Spleen (tissue), 11 donors: ENCODE results near the gene ST3GAL4. TPM values are rescaled to one million over a fixed set of nuclear protein-coding genes. Genes with fewer than 3 reads are reported as not detected.
"Not testable (repeated sequence)": the region's sequence is repeated elsewhere in the genome, so short reads cannot be mapped to it uniquely, and the experiment has no call there.

ENCODE experiments used
- DNase-seq: peaks from one replicate; pipeline ENCODE4 v3.0.0-alpha.2; 2020
- H3K27ac ChIP-seq, 8 donors: fragments of 200-600 bp; sonication (generic) in 7 of 8; 1 replicate in 4 of 8; 2 replicates in 4 of 8; pipeline versions ENCODE4 v1.5.0 to v1.8.0; 2016 to 2021; ENCODE audit warnings: inconsistent platforms in 4 of 8, mild to moderate bottlenecking in 4 of 8, moderate library complexity in 1 of 8
- H3K27me3 ChIP-seq, 7 donors: fragments of 200-600 bp; sonication (generic) in 6 of 7; replicated peaks in 1 of 7; 1 replicate in 4 of 7; 2 replicates in 3 of 7; pipeline versions ENCODE4 v1.5.0 to v1.8.0; 2016 to 2021; ENCODE audit warnings: inconsistent platforms in 3 of 7, mild to moderate bottlenecking in 1 of 7
- H3K36me3 ChIP-seq, 6 donors: fragments of 200-600 bp; sonication (generic) in 5 of 6; 1 replicate in 4 of 6; 2 replicates in 2 of 6; pipeline versions ENCODE4 v1.5.0 to v1.8.0; 2016 to 2021; ENCODE audit warnings: inconsistent platforms in 2 of 6
- H3K4me1 ChIP-seq, 6 donors: fragments of 200-600 bp; sonication (generic) in 5 of 6; 1 replicate in 3 of 6; 2 replicates in 3 of 6; pipeline versions ENCODE4 v1.5.0 to v1.8.0; 2016 to 2021; ENCODE audit warnings: inconsistent platforms in 3 of 6
- H3K4me3 ChIP-seq, 8 donors: fragments of 200-600 bp; sonication (generic) in 7 of 8; 1 replicate in 4 of 8; 2 replicates in 4 of 8; pipeline versions ENCODE4 v1.5.0 to v1.8.0; 2016 to 2021; ENCODE audit warnings: inconsistent platforms in 4 of 8, mild to moderate bottlenecking in 4 of 8, moderate library complexity in 2 of 8
- H3K9me3 ChIP-seq, 8 donors: fragments of 200-600 bp; sonication (generic) in 7 of 8; 1 replicate in 4 of 8; 2 replicates in 4 of 8; pipeline versions ENCODE4 v1.5.0 to v1.8.0; 2016 to 2021; ENCODE audit warnings: inconsistent platforms in 4 of 8
- CTCF ChIP-seq, 11 experiments: fragments of 200-600 bp in 7 of 11; fragments of 450-650 bp in 4 of 11; sonication (generic) in 4 of 11; IDR thresholded peaks in 8 of 11; conservative IDR thresholded peaks in 3 of 11; 1 replicate in 7 of 11; 2 replicates in 4 of 11; pipeline versions ENCODE4 v1.4.0 to v1.8.0; 2016 to 2021; ENCODE audit warnings: antibody characterized with exemption in 11 of 11, inconsistent platforms in 4 of 11, mild to moderate bottlenecking in 1 of 11
- POLR2A ChIP-seq, 3 donors: fragments of 450-650 bp; IDR thresholded peaks; one replicate each; pipeline ENCODE4 v1.5.1; 2017; ENCODE audit warnings: antibody characterized with exemption in 3 of 3, mild to moderate bottlenecking in 1 of 3
- POLR2AphosphoS5 ChIP-seq, 3 donors: sonication (generic); formaldehyde crosslinking; IDR thresholded peaks; one replicate each; pipeline ENCODE4 v1.5.1; 2017; ENCODE audit warnings: antibody characterized with exemption in 3 of 3
- WGBS, 5 donors: extraction: QIAGEN DNeasy Blood & Tissue Kit in 3 of 5; methylation state at CpG; one replicate each; pipeline versions ENCODE4 v1.1.5 to v1.1.7; 2013 to 2018; 5-methylcytosine and 5-hydroxymethylcytosine counted together
- intact Hi-C: fragments of 100-400 bp; cut with DNase I; formaldehyde crosslinking; loops from one replicate; pipeline ENCODE4 v1.15.0; 2023; ENCODE audit warnings: low total_unique reads
- polyA plus RNA-seq, 3 donors: library from polyadenylated mRNA; stranded (reverse); fragments of 200-250 nt; gene quantifications; one replicate each; pipeline ENCODE4 v1.2.1, GENCODE V29; 2013
- total RNA-seq, 7 donors: library from RNA; depleted of rRNA in 3 of 7; stranded (reverse); fragments of >200 nt in 3 of 7; fragmentation: NEBNext Ultra II Directional in 4 of 7; extraction: Animal tissue kit (Norgen Biotek cat#: 25700) in 4 of 7; gene quantifications; one replicate each; pipeline versions ENCODE4 v1.1.0 to v1.2.1, GENCODE V29; 2016 to 2021
- donor health status: healthy with polysubstance abuse.
- donor health status: DM: no; HTN: no; CAD: no; lungs with moderate emphysema.
- donor health status: DM: no; HTN: no; CAD: no.
- donor health status: Bipolar disorder and iron deficiency.
- donor health status: healthy.
- donor health status: DM: no; HTN: no; CAD: no.
- donor health status: DM: yes; HTN: yes; CAD: no.

Gene ST3GAL4
- total and polyA plus RNA-seq, 10 donors, result 12.8 to 102 (median 47.4) TPM

GRCh38 chr11:126375726-126376125 lies 20.2 kb downstream of the ST3GAL4 start:
- WGBS, 5 donors, result 58 to 87% (median 75%) methylated on average over 7 of the region's 7 CpGs
- intact Hi-C loops, result no loop called here

GRCh38 chr11:126378763-126379162 lies 23.3 kb downstream of the ST3GAL4 start:
- Histone ChIP-seq H3K27ac (no peak overlapping the region), H3K9me3 (no peaks in the 10 kb centered on the region), H3K4me1 (peaks cover 0 to 36% (median 8%) of the 10 kb centered on the region in 6 donors), H3K27me3 (no peaks in the 10 kb centered on the region), H3K36me3 (no peaks in the 10 kb centered on the region), H3K4me3 (no peak overlapping the region)
- TF ChIP-seq POLR2A (IDR thresholded peaks at IDR 0.05) (no peak), CTCF (IDR thresholded peaks at IDR 0.05 in 8 of 11, conservative IDR thresholded peaks at IDR 0.05 in 3 of 11) (no peak), POLR2AphosphoS5 (IDR thresholded peaks at IDR 0.05) (no peak)
- DNase-seq, result no peak
- WGBS, 5 donors, result 75 to 85% (median 82%) methylated on average over 4 of the region's 4 CpGs
- intact Hi-C loops, result no loop called here

More at GRCh38 chr11:126375726-126376125, 20.2 kb downstream of the ST3GAL4 start:
- H3K9me3 ChIP-seq, result no peaks in the 10 kb centered on the region
- DNase-seq, result no peak
- no peaks in the 10 kb centered on the region for H3K36me3 ChIP-seq
- H3K4me1 ChIP-seq, result peaks cover 0 to 29% (median 9%) of the 10 kb centered on the region in 6 donors
- no peak overlapping the region for H3K4me3 ChIP-seq
- no peak for TF ChIP-seq POLR2A (IDR thresholded peaks at IDR 0.05)
- no peak for TF ChIP-seq CTCF (IDR thresholded peaks at IDR 0.05 in 8 of 11, conservative IDR thresholded peaks at IDR 0.05 in 3 of 11)
- TF ChIP-seq POLR2AphosphoS5 (IDR thresholded peaks at IDR 0.05), result no peak
- no peaks in the 10 kb centered on the region for H3K27me3 ChIP-seq
- no peak overlapping the region for H3K27ac ChIP-seq

GRCh38 chr11:126380909-126381308 lies 25.4 kb downstream of the ST3GAL4 start:
- H3K9me3 ChIP-seq, result no peaks in the 10 kb centered on the region
- peaks cover 0 to 54% (median 20%) of the 10 kb centered on the region in 6 donors for H3K4me1 ChIP-seq
- DNase-seq, result no peak
- no peaks in the 10 kb centered on the region for H3K36me3 ChIP-seq
- 87 to 98% (median 95%) methylated on average over 3 to 4 of the region's 4 CpGs for WGBS, 5 donors
- H3K27ac ChIP-seq, result peak overlapping the region in 2 of 8 donors; percentile 4 to 35
- H3K4me3 ChIP-seq, result no peak overlapping the region
- TF ChIP-seq POLR2A (IDR thresholded peaks at IDR 0.05) (no peak), POLR2AphosphoS5 (IDR thresholded peaks at IDR 0.05) (no peak), CTCF (IDR thresholded peaks at IDR 0.05 in 8 of 11, conservative IDR thresholded peaks at IDR 0.05 in 3 of 11) (no peak)
- intact Hi-C loops, result no loop called here
- no peaks in the 10 kb centered on the region for H3K27me3 ChIP-seq

- H3K4me1 ChIP-seq, result peaks cover 7 to 58% (median 29%) of the 10 kb centered on the region in 6 donors
- intact Hi-C loops, H3K27me3 ChIP-seq, H3K9me3 ChIP-seq, H3K36me3 ChIP-seq, H3K4me3 ChIP-seq, DNase-seq: not testable (repeated sequence)
- 82 to 89% (median 83%) methylated on average over 4 to 5 of the region's 10 CpGs for WGBS, 5 donors
- H3K27ac ChIP-seq, result peak overlapping the region in 1 of 8 donors; percentile 31
Measured at GRCh38 chr11:126381960-126382359, 26.5 kb downstream of the ST3GAL4 start.

GRCh38 chr11:126382641-126383040 lies 27.2 kb downstream of the ST3GAL4 start:
- H3K4me1 ChIP-seq, result peaks cover 10 to 65% (median 36%) of the 10 kb centered on the region in 6 donors
- WGBS, 5 donors, result 88 to 96% (median 93%) methylated on average over 2 to 4 of the region's 4 CpGs; no CpG with 5 or more reads in 1 of the 5 donors
- intact Hi-C loops, H3K27me3 ChIP-seq, DNase-seq, H3K36me3 ChIP-seq, H3K9me3 ChIP-seq, H3K4me3 ChIP-seq: not testable (repeated sequence)
- H3K27ac ChIP-seq, result peak overlapping the region in 1 of 8 donors; percentile 35
